Thyroid gland (tissue), 4 donors: ENCODE results near the gene DUS3L.

Source experiments
- POLR2A ChIP-seq, 2 donors: fragments of 450-650 bp; IDR thresholded peaks; one replicate each; pipeline ENCODE4 v1.6.1; 2017; ENCODE audit warnings: antibody characterized with exemption in 2 of 2, mild to moderate bottlenecking in 2 of 2, moderate library complexity in 1 of 2
- TF ChIP-seq, protein P1 (sequence below), 6 experiments: fragments of 200-600 bp in 3 of 6; fragments of 450-650 bp in 3 of 6; sonication (generic) in 3 of 6; IDR thresholded peaks; one replicate each; pipeline ENCODE4 v1.5.1; 2016 to 2019; ENCODE audit warnings: antibody characterized with exemption in 6 of 6, mild to moderate bottlenecking in 2 of 6, inconsistent platforms in 1 of 6, moderate library complexity in 1 of 6

GRCh38 chr19:5785423-5785822, 5.5 kb downstream of the DUS3L start:
- TF ChIP-seq, protein P1, sequence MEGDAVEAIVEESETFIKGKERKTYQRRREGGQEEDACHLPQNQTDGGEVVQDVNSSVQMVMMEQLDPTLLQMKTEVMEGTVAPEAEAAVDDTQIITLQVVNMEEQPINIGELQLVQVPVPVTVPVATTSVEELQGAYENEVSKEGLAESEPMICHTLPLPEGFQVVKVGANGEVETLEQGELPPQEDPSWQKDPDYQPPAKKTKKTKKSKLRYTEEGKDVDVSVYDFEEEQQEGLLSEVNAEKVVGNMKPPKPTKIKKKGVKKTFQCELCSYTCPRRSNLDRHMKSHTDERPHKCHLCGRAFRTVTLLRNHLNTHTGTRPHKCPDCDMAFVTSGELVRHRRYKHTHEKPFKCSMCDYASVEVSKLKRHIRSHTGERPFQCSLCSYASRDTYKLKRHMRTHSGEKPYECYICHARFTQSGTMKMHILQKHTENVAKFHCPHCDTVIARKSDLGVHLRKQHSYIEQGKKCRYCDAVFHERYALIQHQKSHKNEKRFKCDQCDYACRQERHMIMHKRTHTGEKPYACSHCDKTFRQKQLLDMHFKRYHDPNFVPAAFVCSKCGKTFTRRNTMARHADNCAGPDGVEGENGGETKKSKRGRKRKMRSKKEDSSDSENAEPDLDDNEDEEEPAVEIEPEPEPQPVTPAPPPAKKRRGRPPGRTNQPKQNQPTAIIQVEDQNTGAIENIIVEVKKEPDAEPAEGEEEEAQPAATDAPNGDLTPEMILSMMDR (IDR thresholded peaks at IDR 0.05) = no peak
- no peak for TF ChIP-seq POLR2A (IDR thresholded peaks at IDR 0.05)
